Measurements from ENCODE around the gene PADI3. TPM values are rescaled to one million over a fixed set of nuclear protein-coding genes. Genes with fewer than 3 reads are reported as not detected.
"Not testable (repeated sequence)": the region's sequence is repeated elsewhere in the genome, so short reads cannot be mapped to it uniquely, and the experiment has no call there.

The PADI3 gene
- total RNA-seq, 1 experiment from 2014 or later: 0.61 TPM

- H3K4me1 Mint-ChIP-seq: peaks cover 22% of the 10 kb centered on the region
- DNase-seq (ENCODE audit: low spot score) (no peak), ATAC-seq (no peak)
- ChIA-PET CTCF (no interaction called here), POLR2A (no interaction called here)
- H3K27ac Mint-ChIP-seq: no peak overlapping the region
- peaks cover 44% of the 10 kb centered on the region for H3K9me3 Mint-ChIP-seq
- TF ChIP-seq TEAD1 (CRISPR knock-in tag; IDR thresholded peaks at IDR 0.05) (no peak), ZNF219 (CRISPR knock-in tag; IDR thresholded peaks at IDR 0.05; ENCODE audit: borderline replicate concordance) (no peak), SMAD3 (CRISPR knock-in tag; IDR thresholded peaks at IDR 0.05; ENCODE audit: borderline replicate concordance) (no peak), ZNF425 (CRISPR knock-in tag; conservative IDR thresholded peaks at IDR 0.05) (no peak), CBFB (CRISPR knock-in tag; IDR thresholded peaks at IDR 0.05; ENCODE audit: low read depth) (no peak), ZNF671 (CRISPR knock-in tag; IDR thresholded peaks at IDR 0.05) (no peak), ARID4B (CRISPR knock-in tag; IDR thresholded peaks at IDR 0.05; ENCODE audit: borderline replicate concordance) (no peak), TCF7 (CRISPR knock-in tag; IDR thresholded peaks at IDR 0.05; ENCODE audit: low read depth) (no peak), NFE2L1 (CRISPR knock-in tag; IDR thresholded peaks at IDR 0.05) (no peak)
- TF ChIP-seq, protein P1, sequence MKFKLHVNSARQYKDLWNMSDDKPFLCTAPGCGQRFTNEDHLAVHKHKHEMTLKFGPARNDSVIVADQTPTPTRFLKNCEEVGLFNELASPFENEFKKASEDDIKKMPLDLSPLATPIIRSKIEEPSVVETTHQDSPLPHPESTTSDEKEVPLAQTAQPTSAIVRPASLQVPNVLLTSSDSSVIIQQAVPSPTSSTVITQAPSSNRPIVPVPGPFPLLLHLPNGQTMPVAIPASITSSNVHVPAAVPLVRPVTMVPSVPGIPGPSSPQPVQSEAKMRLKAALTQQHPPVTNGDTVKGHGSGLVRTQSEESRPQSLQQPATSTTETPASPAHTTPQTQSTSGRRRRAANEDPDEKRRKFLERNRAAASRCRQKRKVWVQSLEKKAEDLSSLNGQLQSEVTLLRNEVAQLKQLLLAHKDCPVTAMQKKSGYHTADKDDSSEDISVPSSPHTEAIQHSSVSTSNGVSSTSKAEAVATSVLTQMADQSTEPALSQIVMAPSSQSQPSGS (CRISPR knock-in tag; IDR thresholded peaks at IDR 0.05; ENCODE audit: borderline replicate concordance, low read depth): no peak
- TF ChIP-seq, protein P2, sequence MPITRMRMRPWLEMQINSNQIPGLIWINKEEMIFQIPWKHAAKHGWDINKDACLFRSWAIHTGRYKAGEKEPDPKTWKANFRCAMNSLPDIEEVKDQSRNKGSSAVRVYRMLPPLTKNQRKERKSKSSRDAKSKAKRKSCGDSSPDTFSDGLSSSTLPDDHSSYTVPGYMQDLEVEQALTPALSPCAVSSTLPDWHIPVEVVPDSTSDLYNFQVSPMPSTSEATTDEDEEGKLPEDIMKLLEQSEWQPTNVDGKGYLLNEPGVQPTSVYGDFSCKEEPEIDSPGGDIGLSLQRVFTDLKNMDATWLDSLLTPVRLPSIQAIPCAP (CRISPR knock-in tag; IDR thresholded peaks at IDR 0.05): no peak
- TF ChIP-seq, protein P3, sequence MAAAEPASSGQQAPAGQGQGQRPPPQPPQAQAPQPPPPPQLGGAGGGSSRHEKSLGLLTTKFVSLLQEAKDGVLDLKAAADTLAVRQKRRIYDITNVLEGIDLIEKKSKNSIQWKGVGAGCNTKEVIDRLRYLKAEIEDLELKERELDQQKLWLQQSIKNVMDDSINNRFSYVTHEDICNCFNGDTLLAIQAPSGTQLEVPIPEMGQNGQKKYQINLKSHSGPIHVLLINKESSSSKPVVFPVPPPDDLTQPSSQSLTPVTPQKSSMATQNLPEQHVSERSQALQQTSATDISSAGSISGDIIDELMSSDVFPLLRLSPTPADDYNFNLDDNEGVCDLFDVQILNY (CRISPR knock-in tag; IDR thresholded peaks at IDR 0.05): no peak
- TF ChIP-seq, protein P4, sequence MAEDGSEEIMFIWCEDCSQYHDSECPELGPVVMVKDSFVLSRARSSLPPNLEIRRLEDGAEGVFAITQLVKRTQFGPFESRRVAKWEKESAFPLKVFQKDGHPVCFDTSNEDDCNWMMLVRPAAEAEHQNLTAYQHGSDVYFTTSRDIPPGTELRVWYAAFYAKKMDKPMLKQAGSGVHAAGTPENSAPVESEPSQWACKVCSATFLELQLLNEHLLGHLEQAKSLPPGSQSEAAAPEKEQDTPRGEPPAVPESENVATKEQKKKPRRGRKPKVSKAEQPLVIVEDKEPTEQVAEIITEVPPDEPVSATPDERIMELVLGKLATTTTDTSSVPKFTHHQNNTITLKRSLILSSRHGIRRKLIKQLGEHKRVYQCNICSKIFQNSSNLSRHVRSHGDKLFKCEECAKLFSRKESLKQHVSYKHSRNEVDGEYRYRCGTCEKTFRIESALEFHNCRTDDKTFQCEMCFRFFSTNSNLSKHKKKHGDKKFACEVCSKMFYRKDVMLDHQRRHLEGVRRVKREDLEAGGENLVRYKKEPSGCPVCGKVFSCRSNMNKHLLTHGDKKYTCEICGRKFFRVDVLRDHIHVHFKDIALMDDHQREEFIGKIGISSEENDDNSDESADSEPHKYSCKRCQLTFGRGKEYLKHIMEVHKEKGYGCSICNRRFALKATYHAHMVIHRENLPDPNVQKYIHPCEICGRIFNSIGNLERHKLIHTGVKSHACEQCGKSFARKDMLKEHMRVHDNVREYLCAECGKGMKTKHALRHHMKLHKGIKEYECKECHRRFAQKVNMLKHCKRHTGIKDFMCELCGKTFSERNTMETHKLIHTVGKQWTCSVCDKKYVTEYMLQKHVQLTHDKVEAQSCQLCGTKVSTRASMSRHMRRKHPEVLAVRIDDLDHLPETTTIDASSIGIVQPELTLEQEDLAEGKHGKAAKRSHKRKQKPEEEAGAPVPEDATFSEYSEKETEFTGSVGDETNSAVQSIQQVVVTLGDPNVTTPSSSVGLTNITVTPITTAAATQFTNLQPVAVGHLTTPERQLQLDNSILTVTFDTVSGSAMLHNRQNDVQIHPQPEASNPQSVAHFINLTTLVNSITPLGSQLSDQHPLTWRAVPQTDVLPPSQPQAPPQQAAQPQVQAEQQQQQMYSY (CRISPR knock-in tag; IDR thresholded peaks at IDR 0.05): no peak
- H3K36me3 Mint-ChIP-seq: peaks cover 8% of the 10 kb centered on the region
- H3K4me3 Mint-ChIP-seq: no peak overlapping the region
- H3K27me3 Mint-ChIP-seq (ENCODE audit: low read depth): peaks cover 2% of the 10 kb centered on the region; the same call in 1 of the 2 replicates
These were observed 70.9 kb downstream of the PADI3 start for GRCh38 chr1:17319561-17320350.

DNA sequence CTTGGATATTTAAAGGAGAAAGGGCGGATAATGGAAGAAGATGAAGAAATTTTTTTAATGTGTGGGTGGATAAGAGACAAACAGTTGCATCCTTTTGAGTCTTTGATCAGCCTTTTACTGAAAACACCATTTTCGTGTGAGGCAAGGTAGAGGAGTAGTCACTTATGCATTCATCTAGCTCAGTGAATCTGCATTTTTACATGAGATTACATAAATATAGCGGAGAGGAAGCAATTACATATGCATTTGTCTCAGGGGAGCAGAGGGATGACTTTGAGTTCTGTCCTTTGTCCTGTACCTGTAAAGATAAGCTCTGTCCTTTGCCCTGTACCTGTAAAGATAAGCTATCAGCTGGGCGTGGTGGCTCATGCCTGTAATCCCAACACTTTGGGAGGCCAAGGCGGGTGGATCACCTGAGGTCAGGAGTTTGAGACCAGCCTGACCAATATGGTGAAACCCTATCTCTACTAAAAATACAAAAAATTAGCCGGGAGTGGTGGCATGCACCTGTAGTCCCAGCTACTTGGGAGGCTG, 73.0 kb downstream of the PADI3 start:
- H3K9me3 Mint-ChIP-seq: peaks cover 46% of the 10 kb centered on the region
- DNase-seq (ENCODE audit: low spot score); H3K4me1 Mint-ChIP-seq; POLR2A ChIA-PET; H3K36me3 Mint-ChIP-seq; ATAC-seq; H3K4me3 Mint-ChIP-seq; H3K27me3 Mint-ChIP-seq (ENCODE audit: low read depth); H3K27ac Mint-ChIP-seq: not testable (repeated sequence)
- CTCF ChIA-PET: interaction anchor here (1.2 kb wide), 1 partner anchor 17 kb away, joined by 4 read pairs; no protein-coding TSS in a partner anchor

Data from WTC11 (cell line).